Measurements from ENCODE around the gene PIGM.

DNA sequence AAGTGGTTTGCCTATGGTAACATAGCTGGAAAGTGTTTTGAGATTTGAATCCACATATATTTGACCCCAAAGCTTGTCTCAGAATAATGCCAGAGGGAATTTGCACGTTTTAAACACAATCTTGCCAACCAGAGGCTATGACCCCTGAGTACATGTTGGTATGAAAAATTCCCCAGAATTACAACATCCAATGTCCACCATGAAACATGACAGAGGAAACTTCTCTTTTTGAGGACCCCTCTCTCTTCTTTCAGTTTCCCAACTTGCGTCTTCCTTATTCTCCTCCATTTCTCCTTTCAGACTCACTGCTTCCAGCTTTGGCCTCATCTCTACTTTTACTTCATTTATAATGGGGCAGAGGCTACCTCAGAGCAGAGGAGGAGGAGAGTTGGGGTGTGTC lies 44.0 kb upstream of the PIGM start:
- TF ChIP-seq, protein P1, sequence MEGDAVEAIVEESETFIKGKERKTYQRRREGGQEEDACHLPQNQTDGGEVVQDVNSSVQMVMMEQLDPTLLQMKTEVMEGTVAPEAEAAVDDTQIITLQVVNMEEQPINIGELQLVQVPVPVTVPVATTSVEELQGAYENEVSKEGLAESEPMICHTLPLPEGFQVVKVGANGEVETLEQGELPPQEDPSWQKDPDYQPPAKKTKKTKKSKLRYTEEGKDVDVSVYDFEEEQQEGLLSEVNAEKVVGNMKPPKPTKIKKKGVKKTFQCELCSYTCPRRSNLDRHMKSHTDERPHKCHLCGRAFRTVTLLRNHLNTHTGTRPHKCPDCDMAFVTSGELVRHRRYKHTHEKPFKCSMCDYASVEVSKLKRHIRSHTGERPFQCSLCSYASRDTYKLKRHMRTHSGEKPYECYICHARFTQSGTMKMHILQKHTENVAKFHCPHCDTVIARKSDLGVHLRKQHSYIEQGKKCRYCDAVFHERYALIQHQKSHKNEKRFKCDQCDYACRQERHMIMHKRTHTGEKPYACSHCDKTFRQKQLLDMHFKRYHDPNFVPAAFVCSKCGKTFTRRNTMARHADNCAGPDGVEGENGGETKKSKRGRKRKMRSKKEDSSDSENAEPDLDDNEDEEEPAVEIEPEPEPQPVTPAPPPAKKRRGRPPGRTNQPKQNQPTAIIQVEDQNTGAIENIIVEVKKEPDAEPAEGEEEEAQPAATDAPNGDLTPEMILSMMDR (conservative IDR thresholded peaks at IDR 0.05; ENCODE audit: low read depth, low read length), result no peak
- TF ChIP-seq EZH2 (IDR thresholded peaks at IDR 0.05; ENCODE audit: borderline replicate concordance, low read depth, low read length, poor library complexity, severe bottlenecking), result no peak

Measured in A673 (cell line).